ENCODE measurements around the gene MAP7D1.
A peak's percentile ranks its signal among the peaks of the same experiment; 100 is the strongest.
"Not testable (repeated sequence)": the region's sequence is repeated elsewhere in the genome, so short reads cannot be mapped to it uniquely, and the experiment has no call there.

Gene MAP7D1

DNA sequence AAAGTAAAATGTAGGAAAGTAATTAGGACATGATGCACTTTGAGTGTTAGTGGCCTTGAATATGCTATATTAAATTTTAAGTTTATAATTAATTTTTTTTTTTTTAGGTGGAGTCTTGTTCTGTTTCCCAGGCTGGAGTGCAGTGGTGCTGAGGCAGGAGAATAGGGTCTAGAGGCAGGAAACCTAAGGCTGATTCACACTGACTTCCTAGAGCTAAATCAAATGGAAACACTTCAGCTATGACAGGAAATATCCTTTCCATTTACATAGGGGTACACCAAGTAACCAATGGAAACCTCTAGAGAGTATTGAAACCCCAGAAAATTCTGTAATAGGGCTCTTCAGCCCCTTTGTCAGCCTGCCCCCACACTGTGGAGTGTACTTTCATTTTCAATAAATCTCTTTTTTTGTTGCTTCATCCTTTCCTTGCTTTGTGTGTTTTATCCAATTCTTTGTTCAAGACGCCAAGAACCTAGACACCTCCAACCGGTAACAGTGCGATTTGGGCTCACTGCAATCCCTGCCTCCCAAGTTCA, 50.4 kb downstream of the MAP7D1 start:
- DNase-seq = no peak

DNA sequence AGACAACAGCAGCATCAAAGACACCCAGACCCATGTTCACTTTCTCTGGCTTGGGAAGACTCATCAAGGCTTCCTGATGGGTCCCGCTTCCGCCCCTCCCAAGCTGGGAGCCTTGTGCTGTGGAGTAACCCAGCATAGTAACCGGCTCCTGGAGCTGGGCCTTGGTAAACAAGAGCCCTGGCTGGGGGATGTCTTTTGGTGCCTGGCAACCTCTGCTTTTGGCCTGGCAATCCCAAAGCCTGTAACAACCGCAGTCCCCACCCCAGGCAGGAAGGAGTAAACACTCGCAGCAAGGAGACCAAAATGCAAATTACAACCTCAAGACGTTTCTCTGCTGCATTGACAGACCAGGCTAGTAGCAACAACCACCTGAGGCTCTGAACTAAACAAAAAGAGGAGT, 51.4 kb downstream of the MAP7D1 start:
- DNase-seq = no peak

DNA sequence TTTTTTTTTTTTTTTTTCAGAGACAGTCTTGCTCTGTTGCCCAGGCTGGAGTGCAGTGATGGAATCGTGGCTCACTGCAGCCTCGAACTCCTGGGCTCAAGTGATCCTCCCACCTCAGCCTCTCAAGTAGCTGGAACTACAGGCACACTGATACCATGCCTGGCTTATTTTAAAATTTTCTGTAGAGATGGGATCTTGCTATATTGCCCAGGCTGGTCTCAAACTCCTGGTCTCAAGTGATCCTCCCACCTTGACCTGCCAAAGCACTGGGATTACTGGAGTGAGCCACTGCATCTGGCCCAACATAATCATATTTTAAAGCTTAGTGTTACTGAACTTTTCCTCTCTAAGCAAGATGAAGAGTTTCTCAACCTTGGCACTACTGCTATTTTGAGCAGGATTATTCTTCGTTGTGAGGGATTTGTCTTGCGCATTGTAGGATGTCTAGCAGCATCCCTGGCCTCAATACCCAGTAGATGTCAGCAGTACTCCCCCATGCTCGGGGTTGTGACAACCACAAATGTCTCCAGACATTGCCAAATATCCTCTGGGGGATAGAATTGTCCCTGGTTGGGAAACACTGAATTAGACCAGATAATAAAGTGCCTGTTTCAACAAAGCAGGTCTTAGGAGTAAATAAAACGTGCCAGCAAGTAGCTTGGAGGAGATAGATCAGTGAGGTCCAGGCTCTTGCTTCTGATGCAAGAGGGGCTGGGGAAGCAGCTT, 53.2 kb downstream of the MAP7D1 start:
- no peak for DNase-seq

GRCh38 chr1:36211307-36211706, 55.3 kb downstream of the MAP7D1 start:
- no peak for DNase-seq

DNA sequence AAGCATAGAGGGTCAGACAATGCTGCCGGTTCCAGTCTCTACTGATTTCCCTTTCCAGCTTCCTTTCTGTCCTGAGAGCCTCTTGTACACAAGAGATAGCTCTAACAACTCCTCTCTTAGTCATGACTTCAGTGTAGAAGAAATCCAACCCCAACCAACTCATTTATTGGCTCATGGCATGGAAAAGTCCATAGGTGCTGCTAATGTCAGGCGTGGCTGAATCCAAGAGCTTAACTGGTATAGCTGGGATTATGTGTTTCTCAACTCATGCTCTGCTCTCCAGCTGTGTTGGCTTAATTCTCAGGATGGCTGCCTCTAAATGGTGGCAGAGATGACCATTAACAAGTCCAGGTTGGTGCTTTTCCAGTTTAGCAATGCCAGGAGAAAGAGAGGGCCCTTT, 55.9 kb downstream of the MAP7D1 start:
- DNase-seq = no peak

DNA sequence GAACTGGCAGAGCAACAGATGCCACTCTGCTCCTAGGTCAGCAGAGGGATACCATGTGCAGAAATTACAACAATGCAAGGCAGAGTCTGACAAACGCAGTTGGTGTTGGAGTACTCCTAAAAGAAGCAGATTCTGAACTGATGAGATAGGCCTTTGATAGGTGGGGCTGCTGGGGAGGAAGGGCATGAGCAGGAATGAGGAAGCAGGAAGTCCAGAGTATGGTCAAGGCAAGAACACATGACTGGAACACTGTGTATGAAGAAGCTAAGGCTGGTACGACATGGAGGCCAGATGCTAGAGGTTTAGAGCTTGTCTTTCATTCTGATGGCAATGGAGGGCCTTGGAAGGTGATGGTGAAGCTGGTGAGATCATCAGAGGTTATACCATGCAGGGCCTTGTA, 56.8 kb downstream of the MAP7D1 start:
- no peak for DNase-seq

GRCh38 chr1:36217670-36218069, 61.7 kb downstream of the MAP7D1 start:
- DNase-seq = no peak

DNA sequence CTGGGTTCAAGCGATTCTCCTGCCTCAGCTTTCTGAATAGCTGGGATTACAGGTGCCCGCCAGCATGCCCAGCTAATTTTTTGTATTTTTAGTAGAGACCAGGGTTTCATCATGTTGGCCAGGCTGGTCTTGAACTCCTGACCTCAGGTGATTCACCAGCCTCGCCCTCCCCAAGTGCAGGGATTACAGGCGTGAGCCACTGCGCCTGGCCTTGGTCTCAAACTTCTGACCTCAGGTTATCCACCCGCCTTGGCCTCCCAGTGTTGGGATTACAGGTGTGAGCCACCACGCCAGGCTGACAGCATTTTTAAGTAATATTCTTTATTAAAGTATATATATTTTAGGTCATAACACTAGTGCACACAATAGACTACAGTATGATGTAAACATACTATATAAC, 65.9 kb downstream of the MAP7D1 start:
- not testable (repeated sequence) for DNase-seq

DNA sequence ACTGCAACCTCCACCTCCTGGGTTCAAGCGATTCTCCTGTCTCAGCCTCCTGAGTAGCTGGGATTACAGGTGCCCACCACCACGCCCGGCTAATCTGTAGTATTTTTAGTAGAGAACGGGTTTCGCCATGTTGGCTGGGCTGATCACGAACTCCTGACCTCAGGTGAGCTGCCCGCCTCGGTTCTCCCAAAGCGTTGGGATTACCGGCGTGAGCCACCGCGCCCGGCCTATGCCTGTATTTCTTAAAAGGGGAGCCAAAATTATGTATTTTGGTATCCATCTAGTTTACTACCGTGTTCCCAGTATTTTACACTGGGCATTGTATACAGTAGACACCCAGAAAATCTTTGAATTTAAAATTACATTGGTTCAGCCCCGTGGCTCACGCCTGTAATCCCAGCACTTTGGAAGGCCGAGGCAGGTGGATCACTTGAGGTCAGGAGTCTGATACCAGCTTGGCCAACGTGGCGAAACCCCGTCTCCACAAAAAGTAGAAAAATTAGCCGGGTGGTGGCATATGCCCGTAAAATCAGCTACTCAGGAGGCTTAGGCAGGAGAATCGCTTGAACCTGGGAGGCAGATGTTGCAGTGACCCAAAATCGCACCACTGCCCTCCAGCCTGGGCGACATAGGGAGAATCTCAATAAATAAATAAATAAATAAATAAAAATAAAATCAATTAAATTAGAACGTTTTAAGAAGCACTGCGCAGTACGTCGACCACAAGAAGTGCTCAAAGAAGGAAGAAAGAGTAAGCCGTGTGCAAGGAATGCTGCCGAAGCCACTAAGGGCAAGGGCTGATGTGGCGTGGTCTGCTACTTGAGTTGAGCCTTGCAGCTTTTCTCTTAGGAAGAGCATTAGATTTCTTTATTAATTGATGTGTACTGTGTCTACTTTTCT, 66.8 kb downstream of the MAP7D1 start:
- DNase-seq = no peak

GRCh38 chr1:36223381-36223995, 67.5 kb downstream of the MAP7D1 start:
- DNase-seq = peak; percentile 21

DNA sequence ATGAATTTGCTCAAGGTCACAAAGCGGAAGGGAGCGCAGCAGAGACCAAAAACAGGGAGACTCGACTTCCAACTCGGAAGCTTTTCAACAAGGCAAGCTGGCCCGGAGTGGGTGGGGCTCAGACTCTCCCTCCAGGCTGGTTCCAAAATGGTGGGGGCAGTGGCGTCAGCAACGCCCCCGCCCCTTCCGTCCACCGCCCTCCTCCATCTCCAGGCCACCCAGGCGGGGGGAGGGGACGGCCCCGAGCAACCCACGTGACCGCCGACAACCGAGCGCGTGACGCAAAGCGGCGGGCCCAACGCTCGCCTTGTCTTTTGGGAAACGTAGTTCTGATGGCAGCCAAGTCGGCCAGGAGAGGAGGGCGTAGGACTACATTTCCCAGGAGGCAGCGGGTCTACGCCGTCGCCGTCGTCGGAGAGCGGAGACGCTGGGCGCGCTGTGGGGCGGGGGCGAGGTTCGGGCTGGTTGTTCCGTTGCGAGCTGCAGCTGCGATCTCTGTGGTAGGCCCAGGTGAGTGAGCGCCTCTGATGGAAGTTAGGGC, 68.1 kb downstream of the MAP7D1 start, which contains the start of gene THRAP3:
TSS of gene THRAP3 (plus strand) at position 448 of the 541 bp plus-strand sequence. CDS start 58,121 bp downstream, outside the sequence.
- DNase-seq = peak; percentile 99

DNA sequence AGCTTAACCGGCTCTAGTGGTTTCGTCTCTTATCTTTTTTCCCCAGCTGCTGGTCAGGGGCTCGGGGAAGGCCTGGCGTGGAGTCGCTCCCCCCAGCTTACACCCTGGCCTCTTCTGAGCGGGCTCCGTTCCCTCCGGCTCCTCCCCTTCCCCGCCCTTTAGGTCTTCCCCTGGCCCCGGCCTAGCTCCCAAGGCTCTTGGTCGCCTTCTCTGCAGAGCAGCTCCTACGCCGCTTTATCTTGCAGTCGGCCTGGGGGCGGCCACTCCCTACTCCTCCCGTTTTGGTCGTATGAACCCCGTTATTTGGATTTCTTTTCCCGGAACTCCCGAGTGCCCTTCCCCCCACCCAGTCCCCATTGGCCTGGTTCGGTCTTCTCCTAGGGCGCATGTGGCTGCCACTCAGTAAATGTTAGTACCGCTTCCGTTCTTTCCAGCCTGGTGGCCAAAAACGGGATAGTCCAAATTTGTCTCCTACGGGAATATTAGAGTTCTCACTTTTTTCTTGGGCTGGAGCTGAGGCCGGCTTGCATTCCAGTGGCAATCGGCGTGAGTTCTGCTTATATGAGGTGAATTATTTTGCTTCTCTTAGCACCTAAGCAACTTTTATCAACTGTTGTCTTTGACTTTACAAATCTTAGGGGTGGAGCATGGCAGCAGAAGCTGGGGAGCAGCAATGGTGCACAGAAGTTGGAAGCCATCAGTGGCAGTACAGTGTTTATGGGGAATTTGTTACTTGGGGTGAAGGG, 68.8 kb downstream of the MAP7D1 start:
- no peak for DNase-seq

DNA sequence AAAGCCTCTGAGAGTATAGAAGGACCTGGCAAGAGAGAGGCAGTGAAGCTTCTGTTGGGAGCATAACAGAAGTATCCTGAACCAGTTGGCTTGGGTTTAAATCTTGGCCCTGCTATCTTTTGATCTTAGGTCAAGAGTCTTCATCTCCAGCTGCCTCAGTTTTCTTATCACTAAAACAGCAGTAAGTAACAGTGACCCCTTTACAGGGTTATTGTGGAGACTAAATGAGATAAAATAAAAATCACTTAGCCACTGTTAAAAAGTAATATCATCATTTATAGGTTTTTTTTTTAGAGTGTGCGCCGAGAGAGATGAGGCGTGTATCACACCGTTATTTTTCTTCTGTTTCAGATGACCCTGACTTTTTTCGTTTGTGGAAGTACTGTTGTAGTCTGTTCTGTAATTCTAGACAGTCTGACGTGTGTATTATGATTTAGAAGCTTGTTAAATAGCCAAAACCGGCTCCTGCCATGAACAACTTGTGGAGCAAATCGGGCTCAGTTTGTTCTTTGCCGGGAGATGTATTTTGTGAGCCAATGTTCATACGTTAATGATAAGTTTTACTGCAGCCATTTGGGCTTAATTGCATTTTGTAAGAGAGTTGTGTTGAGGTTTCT, 69.4 kb downstream of the MAP7D1 start:
- DNase-seq = no peak

GRCh38 chr1:36230279-36230678, 74.3 kb downstream of the MAP7D1 start:
- DNase-seq = not testable (repeated sequence)

Measured in activated naive CD4-positive, alpha-beta T cell treated with anti-CD3 and anti-CD28 coated beads, Interleukin-2, amount 50 U/mL, for 16 hours (primary cell).